ENCODE measurements around the gene CRTAP.
"Not testable (repeated sequence)": the region's sequence is repeated elsewhere in the genome, so short reads cannot be mapped to it uniquely, and the experiment has no call there.

CRTAP gene

DNA sequence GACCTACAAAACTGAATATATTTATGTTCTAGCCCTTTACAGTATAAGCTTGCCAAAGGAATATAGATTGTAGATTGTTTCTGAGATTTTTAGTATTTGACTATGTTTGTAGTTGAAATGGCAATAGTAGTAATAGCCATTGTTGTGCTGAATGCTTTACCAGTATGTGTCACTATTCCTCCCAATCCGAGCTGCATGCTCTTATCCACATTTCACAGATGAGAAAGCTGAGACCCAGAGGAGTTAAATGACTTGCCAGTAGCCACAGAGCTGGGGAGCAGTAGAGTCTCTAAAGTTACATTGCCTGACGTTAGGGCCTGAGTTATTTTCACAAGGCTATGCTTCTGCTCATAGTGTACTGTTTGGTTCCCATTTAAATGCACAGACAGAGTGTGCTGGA is 13.6 kb upstream of the CRTAP start:
- DNase-seq: no peak

- no peak for DNase-seq
These were observed 10.8 kb upstream of the CRTAP start for GRCh38 chr3:33103034-33103433.

DNA sequence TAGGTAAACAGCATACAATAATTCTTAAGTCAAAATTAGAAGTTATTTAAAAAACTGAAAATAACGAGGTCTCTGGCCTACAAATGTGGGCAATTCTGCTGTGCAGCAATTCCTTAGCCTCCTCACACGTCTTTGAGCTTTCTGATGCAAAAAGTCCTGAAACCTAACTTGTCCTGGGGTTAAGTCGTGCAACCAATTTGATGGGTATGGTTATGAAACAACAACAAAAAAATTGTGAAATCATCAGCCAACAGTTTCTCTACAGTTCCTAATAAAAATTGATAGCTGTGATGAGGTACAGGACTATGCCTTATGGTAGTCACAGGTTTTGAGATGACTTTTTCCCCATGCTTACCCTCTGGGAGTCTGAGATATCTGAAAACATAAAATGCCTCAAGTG is 10.3 kb upstream of the CRTAP start:
- DNase-seq: no peak

- no peak for DNase-seq
These were observed 9.0 kb upstream of the CRTAP start for GRCh38 chr3:33104803-33105202.

DNA sequence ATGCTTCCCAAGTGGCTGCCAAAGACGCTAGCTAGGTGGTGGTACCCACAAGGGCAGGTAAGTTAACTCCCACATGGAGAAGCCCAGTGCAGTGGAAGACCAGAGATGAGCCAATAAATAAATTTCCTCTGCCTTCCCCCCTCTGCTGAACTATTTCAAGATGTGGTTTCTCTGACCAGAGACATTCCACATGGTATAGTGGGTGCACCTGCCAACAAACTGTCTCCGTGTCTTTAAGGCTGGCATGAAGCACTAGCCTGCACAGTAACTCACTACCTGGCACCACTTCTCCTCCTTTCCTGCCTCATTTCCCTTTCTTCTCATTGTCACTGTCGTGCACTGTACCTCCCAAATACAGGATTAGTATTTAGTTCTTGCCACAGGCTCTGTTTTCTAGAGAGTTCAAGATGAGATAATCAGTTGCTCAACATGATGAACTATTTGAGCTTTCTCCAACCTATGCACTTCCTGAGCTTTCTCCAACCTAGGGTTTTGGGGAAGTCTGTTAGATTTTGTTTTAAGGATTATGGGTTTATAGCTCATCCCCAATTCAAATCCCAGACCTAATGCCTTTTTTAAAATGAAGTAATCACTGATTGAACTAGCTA is 8.4 kb upstream of the CRTAP start:
- no peak for DNase-seq

- not testable (repeated sequence) for DNase-seq
These were observed 7.0 kb upstream of the CRTAP start for GRCh38 chr3:33106854-33107253.

- DNase-seq: no peak
These were observed 2.2 kb upstream of the CRTAP start for GRCh38 chr3:33111581-33111980.

GRCh38 chr3:33114622-33115023 is 809 bp downstream of the CRTAP start:
- no peak for DNase-seq

GRCh38 chr3:33115024-33115768 is 1.4 kb downstream of the CRTAP start:
- no peak for DNase-seq

- no peak for DNase-seq
These were observed 3.6 kb downstream of the CRTAP start for GRCh38 chr3:33117461-33117860.

- DNase-seq: no peak
These were observed 6.1 kb downstream of the CRTAP start for GRCh38 chr3:33119891-33120290.

GRCh38 chr3:33122991-33123390 is 9.2 kb downstream of the CRTAP start:
- no peak for DNase-seq

- no peak for DNase-seq
These were observed 10.8 kb downstream of the CRTAP start for GRCh38 chr3:33124638-33125037.

GRCh38 chr3:33125840-33126239 is 12.0 kb downstream of the CRTAP start:
- no peak for DNase-seq

DNA sequence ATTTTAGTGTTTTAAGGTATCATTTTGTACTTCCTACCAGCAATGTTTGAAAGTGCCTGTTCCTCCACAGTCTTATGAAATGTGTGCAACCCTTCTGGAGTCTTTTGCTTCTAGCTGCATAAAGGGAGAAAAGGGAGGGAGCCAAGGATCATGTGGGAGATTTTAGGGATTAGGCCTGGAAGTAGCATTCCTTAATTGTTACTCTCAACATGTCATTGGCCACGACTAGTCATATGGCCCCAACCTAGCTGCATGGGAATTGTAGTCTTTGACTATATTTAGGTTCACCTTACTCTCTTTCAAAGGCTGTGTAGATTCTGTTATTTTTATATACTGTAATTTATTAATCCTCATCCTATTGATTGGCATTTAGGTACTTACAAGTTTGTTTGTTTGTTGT is 14.9 kb downstream of the CRTAP start:
- no peak for DNase-seq

GRCh38 chr3:33130144-33130543 is 16.3 kb downstream of the CRTAP start:
- DNase-seq: no peak

DNA sequence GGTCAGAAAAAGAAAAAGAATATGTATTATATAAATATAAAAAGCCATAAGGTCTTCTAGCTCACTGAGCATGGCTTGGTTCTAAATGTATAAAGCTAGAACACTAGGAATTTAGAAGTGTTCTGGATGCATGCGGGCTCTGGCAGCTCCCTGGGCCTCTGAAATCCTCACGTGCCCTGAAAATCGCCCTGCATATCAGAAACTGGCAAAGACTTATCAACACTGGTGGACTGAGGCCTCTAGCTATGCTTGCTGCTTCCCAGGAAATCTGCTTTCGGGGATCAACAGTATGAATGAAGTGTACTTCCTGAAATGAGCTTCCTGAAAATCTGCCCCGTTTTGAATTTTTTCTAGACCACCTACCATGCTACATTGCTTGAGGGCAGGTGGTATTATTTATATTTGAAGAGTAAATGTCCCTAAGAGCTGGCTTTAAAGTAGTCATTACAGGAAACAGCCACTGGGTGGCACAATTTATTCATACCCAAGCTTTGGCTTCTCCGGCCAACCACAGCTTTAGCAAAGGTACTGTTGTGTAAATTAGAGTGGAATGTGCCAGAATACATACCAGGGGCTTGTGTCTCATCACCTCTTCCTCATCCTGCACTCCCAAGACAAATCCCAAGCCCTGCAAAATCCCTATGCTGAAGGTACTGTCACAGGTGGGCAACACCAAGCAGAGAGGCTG is 17.7 kb downstream of the CRTAP start:
- DNase-seq: peak in 1 of 2 experiments; percentile 7

DNA sequence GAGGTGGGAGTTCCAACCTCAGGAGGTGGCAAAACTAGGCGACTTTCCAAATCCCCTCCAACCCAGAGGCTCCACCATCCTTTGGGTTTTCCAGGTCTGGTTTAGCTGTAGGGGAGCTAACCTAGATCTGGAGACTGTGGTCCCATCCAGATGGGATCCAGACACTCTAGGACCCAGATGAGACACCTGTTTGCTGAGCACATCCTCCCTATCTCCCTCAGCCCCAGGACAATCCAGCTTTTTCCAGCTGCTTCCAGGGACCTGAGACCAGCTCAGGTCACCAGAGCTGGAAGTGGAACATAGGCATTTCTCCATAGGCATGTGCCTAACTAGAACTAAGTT is 18.2 kb downstream of the CRTAP start:
- DNase-seq: no peak

- DNase-seq: no peak
These were observed 20.3 kb downstream of the CRTAP start for GRCh38 chr3:33134026-33134625.

DNA sequence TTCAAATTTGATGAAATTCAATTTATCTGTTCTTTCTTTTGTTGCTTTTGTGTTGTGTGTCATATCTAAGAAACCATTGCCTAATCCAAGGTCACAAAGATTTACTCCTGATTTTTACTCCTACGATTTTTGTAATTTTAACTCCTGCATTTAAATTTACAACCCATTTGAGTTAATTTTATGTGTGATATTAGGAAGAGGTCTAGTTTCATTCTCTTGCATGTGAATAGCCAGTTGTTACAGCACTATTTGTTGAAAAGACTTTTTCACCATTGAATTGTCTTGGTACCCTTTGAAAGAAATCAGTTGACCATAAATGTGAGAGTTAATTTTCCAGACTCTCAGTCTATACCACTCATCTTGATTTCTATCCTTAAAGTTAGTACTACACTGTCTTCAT is 23.9 kb downstream of the CRTAP start:
- DNase-seq: no peak

DNA sequence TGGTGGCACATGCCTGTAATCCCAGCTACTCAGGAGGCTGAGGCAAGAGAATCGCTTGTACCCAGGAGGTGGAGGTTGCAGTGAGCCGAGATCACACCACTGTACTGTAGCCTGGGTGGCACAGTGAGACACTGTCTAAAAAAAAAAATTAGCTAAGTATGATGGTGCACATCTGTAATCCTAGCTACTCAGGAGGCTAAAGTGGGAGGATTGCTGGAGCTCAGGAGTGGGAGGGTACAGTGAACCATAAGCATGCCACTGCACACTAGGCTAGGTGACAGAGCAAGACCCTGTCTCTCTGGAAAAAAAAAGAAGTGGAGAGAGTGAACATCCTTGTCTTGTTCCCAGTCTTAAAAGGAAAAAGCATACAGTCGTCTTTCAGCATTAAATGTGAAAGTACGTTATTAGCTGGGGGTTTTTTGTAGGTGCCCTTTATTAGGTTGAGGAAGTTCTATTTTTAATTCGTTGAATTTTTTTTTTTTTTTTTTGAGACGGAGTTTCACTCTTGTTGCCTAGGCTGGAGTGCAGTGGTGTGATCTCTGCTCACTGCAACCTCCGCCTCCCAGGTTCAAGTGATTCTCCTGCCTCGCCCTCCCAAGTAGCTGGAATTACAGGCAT is 25.3 kb downstream of the CRTAP start:
- not testable (repeated sequence) for DNase-seq

- no peak for DNase-seq
These were observed 26.2 kb downstream of the CRTAP start for GRCh38 chr3:33139996-33140395.

DNA sequence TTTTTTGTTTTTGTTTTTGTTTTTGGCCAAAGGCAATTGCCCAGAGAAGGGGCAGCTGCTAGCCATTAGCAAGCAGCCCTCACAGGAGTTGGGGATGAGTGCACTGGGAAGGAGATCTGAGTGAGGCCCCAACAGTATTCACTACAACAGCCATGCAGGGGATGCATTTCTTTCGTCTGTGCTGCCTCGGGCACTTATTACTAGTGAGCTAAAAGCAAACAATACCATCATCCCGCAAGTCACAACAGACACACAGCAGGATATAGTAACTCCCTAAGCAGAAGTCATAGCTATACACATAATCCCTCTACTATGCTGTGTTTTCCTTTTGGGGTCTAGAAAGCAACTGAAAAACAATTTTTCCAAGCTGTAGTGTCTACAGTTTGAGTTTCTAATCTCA is 27.2 kb downstream of the CRTAP start:
- DNase-seq: no peak

GRCh38 chr3:33144433-33144832 is 30.6 kb downstream of the CRTAP start:
- peak; percentile 17 for DNase-seq
